Retinal pigment epithelial cell (primary cell): ENCODE measurements around the gene NOX4.
"Not testable (repeated sequence)": the region's sequence is repeated elsewhere in the genome, so short reads cannot be mapped to it uniquely, and the experiment has no call there.

Experiments used
- DNase-seq: peaks from one replicate; pipeline ENCODE4 v3.0.0-alpha.2; 2010; ENCODE audit warnings: low read depth
- H3K4me3 ChIP-seq: 2 replicates; pipeline ENCODE4 v1.5.1; 2011; ENCODE audit warnings: mild to moderate bottlenecking, low read length, control low read depth, moderate library complexity
- TF ChIP-seq, protein P1 (sequence below): conservative IDR thresholded peaks from 2 replicates; pipeline ENCODE4 v1.5.1; 2011; ENCODE audit warnings: low read depth, low read length, control low read depth, inconsistent platforms

NOX4 gene

DNA sequence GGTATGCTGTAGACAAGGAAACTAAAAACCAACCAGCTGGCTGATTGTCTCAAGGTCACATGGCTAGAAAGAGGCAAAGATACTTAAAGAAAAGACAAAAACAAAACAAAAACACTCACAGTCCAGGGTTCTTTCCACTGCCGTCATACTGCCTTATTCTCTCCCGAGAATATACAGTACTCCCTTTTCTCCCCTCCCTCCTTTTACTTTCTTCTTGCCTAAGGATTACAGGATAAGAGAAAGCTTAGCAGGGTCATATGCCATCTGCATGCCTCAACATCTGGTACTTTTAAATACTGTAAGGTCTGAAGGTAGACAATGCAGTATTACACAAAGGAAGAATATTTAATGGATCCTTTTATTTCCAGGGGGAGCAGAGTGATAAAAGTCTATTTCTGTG lies 126.3 kb downstream of the NOX4 start:
- not testable (repeated sequence) for DNase-seq, H3K4me3 ChIP-seq

DNA sequence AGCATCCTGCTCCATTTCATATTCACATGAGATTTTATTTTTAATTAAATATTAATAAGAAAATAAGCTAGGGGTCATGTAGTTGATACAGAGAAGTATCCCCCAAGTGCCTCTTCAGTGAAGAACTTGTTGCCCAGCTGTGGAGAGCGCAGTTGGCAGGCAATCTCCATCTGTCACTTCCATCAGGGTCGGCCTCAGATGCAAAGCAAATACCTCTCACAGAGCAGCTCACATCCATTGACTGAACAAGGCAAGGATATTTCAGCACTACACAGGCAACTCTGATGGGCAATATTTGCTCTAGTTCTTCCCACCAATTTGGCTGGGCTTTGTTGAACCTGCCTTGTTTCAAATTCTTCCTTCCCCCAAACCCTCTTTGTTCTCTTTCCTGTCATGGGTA lies 129.4 kb downstream of the NOX4 start:
- TF ChIP-seq, protein P1, sequence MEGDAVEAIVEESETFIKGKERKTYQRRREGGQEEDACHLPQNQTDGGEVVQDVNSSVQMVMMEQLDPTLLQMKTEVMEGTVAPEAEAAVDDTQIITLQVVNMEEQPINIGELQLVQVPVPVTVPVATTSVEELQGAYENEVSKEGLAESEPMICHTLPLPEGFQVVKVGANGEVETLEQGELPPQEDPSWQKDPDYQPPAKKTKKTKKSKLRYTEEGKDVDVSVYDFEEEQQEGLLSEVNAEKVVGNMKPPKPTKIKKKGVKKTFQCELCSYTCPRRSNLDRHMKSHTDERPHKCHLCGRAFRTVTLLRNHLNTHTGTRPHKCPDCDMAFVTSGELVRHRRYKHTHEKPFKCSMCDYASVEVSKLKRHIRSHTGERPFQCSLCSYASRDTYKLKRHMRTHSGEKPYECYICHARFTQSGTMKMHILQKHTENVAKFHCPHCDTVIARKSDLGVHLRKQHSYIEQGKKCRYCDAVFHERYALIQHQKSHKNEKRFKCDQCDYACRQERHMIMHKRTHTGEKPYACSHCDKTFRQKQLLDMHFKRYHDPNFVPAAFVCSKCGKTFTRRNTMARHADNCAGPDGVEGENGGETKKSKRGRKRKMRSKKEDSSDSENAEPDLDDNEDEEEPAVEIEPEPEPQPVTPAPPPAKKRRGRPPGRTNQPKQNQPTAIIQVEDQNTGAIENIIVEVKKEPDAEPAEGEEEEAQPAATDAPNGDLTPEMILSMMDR: no peak
- no peak overlapping the region for H3K4me3 ChIP-seq
- DNase-seq: no peak

DNA sequence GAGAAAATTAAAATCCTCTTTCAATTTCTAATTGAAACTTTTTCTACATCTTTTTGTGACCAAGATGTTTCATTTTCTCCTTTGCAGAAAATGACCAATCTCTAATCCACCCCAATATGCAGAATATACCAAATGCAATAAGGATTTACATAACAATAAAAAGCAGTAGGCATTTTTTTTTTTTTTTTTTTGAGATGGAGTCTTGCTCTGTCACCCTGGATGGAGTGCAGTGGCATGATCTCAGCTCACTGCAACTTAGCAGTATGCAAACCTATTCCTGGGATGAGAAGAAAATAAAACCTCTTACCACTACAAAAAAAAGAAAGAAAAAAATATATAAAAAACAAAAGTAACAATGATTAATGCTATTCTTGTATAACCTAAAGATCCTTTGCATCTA lies 132.0 kb downstream of the NOX4 start:
- not testable (repeated sequence) for DNase-seq, H3K4me3 ChIP-seq

DNA sequence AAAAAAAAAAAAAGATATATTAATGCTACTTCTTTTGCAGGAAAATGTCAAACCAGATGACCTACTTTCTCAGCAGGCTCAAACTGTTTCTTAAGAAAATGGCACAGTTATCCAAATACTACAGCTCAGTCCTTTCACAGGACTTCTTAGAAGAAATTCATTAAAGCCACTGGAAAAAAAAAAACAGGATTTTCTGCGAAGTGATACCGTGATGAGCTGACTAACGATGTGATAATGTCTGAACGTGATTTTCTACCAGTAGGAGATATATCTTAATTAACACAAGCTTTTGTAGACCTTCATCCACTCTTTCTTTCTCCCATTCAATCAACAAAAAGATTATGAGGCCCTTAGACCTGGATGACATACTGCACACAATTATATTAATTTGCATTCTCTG lies 132.4 kb downstream of the NOX4 start:
- DNase-seq: no peak
- TF ChIP-seq, protein P1: no peak
- H3K4me3 ChIP-seq: no peak overlapping the region

- no peak for DNase-seq
- TF ChIP-seq, protein P1: no peak
- H3K4me3 ChIP-seq: no peak overlapping the region
Measured at GRCh38 chr11:89355646-89356045, 135.5 kb downstream of the NOX4 start.

- not testable (repeated sequence) for H3K4me3 ChIP-seq, DNase-seq
Measured at GRCh38 chr11:89354513-89354912, 136.7 kb downstream of the NOX4 start.

DNA sequence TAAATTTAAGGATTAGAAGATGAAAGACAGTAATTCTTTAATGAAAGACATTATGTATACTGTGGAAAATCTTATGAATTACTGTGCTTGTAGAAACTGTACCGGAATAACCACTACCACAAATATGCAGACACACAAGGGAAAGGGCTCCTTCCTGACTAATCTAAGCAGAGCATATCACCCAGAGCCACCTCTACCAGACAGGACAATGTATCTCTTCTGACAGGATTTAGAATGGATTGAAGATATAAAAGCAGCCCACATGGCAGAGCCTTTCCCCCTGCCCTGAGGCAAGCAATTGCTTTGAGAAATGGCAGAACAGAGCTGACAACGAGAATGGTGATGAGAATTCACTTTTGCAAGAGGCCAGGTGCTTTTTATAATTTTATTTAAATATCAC lies 144.1 kb downstream of the NOX4 start:
- no peak overlapping the region for H3K4me3 ChIP-seq
- TF ChIP-seq, protein P1: no peak
- no peak for DNase-seq

DNA sequence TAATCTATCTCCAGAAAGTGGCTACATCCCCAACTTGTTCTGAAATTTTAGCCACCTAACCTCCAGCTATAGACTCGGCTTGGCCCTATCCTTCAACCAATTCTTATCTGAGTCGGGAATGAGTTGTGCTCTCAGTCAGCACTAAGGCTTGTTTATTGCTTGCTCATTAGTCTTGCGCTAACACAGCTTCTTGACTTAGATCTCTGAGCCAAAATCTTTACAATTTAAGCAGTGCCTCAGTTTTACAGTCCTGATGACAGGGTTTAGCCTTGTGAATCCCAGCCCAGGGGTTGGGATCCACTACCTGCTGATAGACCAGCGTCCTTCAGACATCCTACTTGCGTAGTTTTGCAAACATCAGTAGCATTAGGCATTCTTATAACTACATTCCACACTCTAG lies 144.6 kb downstream of the NOX4 start:
- TF ChIP-seq, protein P1: no peak
- DNase-seq: no peak
- H3K4me3 ChIP-seq: no peak overlapping the region

- not testable (repeated sequence) for H3K4me3 ChIP-seq, DNase-seq
Measured at GRCh38 chr11:89342880-89343572, 148.1 kb downstream of the NOX4 start.

GRCh38 chr11:89340450-89340849 lies 150.7 kb downstream of the NOX4 start:
- DNase-seq: peak; percentile 35

DNA sequence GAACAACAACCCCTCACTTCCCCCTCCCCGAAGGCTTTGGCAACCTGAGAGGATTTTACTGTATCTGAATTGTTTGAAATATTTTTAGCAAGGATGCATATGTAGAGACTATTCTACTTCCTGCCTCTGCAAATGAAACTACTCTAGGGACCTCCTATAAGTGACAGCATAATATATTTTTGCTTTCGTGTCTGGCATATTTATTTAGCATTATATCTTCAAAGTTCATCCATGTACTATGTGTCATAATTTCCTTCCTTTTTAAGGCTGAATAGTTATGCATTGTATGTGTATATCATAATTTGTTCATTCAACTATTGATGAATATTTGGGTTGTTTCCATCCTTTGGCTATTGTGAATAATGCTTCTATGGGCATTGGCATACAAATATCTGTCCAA lies 153.1 kb downstream of the NOX4 start:
- not testable (repeated sequence) for H3K4me3 ChIP-seq, DNase-seq

More at GRCh38 chr11:89340450-89340849, 150.7 kb downstream of the NOX4 start:
- H3K4me3 ChIP-seq: not testable (repeated sequence)

DNA sequence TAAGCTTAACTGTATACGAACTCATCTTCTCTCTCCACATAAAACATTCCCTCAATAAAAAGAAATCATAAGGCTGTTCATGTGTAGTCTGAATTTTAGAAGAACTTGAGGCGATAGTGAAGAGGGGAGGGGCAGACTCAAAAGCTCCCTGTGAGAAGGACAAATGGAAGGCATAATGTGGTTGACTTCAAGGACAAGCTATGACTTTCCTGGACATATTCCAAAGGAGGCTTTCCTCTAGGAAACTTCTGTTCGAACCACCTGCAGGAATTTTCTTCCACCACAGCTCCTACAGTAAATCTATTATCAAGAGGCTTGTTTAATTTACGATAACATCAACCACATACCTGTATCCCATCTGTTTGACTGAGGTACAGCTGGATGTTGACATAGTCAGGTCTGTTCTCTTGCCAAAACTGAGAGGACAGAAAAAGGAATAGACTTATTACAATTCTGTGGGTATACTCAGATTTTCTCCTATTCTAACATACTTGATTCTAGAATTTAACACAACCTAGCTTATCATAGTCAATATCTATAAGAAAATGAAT lies 154.0 kb downstream of the NOX4 start:
- not testable (repeated sequence) for DNase-seq, H3K4me3 ChIP-seq
